ENCODE results near the gene RFK.

DNA sequence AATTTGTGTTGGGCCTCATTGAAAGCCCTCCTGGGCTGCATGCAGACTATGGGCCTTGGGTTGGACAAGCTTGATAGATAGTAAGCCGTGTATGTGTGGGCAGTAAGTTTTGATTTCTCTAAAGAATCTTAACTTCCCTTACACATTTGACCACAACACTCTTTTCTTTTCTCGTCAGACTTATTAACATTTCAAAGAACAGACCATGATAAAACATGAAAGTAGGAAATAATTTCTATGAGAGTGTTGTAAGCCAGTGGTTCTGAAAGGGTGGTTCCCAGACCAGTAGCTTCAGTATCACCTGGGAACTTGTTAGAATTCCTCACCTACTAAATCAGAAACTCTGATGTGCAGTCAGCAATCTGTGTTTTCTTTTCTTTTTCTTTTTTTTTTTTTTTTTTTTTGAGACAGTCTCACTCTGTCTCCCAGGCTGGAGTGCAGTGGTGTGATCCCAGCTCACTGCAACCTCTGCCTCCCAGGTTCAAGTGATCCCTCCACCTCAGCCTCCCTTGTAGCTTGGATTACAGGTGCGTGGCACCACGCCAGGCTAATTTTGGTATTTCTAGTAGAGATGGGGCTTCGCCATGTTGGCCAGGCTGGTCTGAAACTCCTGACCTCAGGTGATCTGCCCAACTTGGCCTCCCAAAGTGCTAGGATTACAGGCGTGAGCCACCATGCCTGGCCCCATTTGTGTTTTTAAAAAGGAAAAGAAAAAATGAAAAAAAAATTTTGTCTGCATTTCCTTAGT is 44.8 kb upstream of the RFK start:
- TF ChIP-seq ZNF274 (IDR thresholded peaks at IDR 0.05; ENCODE audit: low read depth, low read length): no peak
- no peak for TF ChIP-seq YY1 (IDR thresholded peaks at IDR 0.05; ENCODE audit: insufficient read depth, insufficient read length)

All from NT2/D1 (cell line).